Measurements from ENCODE around the gene LGALS7. TPM values are rescaled to one million over a fixed set of nuclear protein-coding genes. Genes with fewer than 3 reads are reported as not detected.

Gene LGALS7
- total and polyA plus RNA-seq, 2 of the 13 experiments (the other 11 are each of a cell fraction or from before 2014, with no cell fraction given), result 0.73 TPM; not detected in 1

- TF ChIP-seq NONO (IDR thresholded peaks at IDR 0.05) (no peak), NONO (CRISPR knock-in tag; conservative IDR thresholded peaks at IDR 0.05) (peak; percentile 74; the same call in 1 of the 2 replicates), BORCS8-MEF2B (CRISPR knock-in tag; IDR thresholded peaks at IDR 0.05) (peak; percentile 47; the same call in 1 of the 2 replicates), ZNF362 (CRISPR knock-in tag; IDR thresholded peaks at IDR 0.05; ENCODE audit: borderline replicate concordance) (peak; percentile 99), BHLHE40 (IDR thresholded peaks at IDR 0.05; ENCODE audit: low read length) (peak; percentile 29; the same call in 1 of the 2 replicates), FOXP4 (CRISPR knock-in tag; IDR thresholded peaks at IDR 0.05) (peak; percentile 84), DRAP1 (CRISPR knock-in tag; IDR thresholded peaks at IDR 0.05) (peak; percentile 69), MYC (CRISPR knock-in tag; IDR thresholded peaks at IDR 0.05; ENCODE audit: borderline replicate concordance) (peak; percentile 42; the same call in 1 of the 2 replicates), PPARG (CRISPR knock-in tag; conservative IDR thresholded peaks at IDR 0.05) (peak; percentile 84), SP140L (CRISPR knock-in tag; IDR thresholded peaks at IDR 0.05; ENCODE audit: borderline replicate concordance) (no peak), HNF1B (CRISPR knock-in tag; IDR thresholded peaks at IDR 0.05) (no peak; the same call in 1 of the 2 replicates), SNAPC5 (CRISPR knock-in tag; IDR thresholded peaks at IDR 0.05; ENCODE audit: borderline replicate concordance) (no peak), ZNF335 (CRISPR knock-in tag; IDR thresholded peaks at IDR 0.05) (0 out of 2 replicates have a peak, but pooled peaks have one; percentile 49), GFI1 (CRISPR knock-in tag; IDR thresholded peaks at IDR 0.05; ENCODE audit: borderline replicate concordance) (peak; percentile 86), KDM4B (CRISPR knock-in tag; IDR thresholded peaks at IDR 0.05) (no peak), HOXA3 (CRISPR knock-in tag; IDR thresholded peaks at IDR 0.05) (peak; percentile 92), ESRRA (CRISPR knock-in tag; IDR thresholded peaks at IDR 0.05; ENCODE audit: low read depth) (peak; percentile 94), ZSCAN30 (CRISPR knock-in tag; IDR thresholded peaks at IDR 0.05) (no peak), ELF4 (CRISPR knock-in tag; IDR thresholded peaks at IDR 0.05; ENCODE audit: borderline replicate concordance) (no peak; the same call in 1 of the 2 replicates), ZNF746 (CRISPR knock-in tag; IDR thresholded peaks at IDR 0.05) (0 out of 2 replicates have a peak, but pooled peaks have one; percentile 26), TFE3 (CRISPR knock-in tag; IDR thresholded peaks at IDR 0.05) (peak; percentile 38; the same call in 1 of the 2 replicates)
These were observed 13.7 kb downstream of the LGALS7 start (continued) for GRCh38 chr19:38759590-38760003.

All from HepG2 (cell line).